OCI-LY3 (cell line): ENCODE measurements around the gene HRG.

Experiments used
- CTCF ChIP-seq: fragments of 200-600, 300-600 bp; sonication (generic); IDR thresholded peaks from 2 replicates; pipeline ENCODE4 v1.5.1; 2014; ENCODE audit warnings: antibody characterized with exemption, low read length, low read depth
- EZH2phosphoT487 ChIP-seq: fragments of 200-600 bp; shearing (Covaris generic); IDR thresholded peaks from 2 replicates; pipeline ENCODE4 v1.6.1; 2018; ENCODE audit warnings: antibody characterized with exemption, mixed run types, low read depth

- TF ChIP-seq CTCF (no peak), EZH2phosphoT487 (no peak)
Observed at GRCh38 chr3:186665625-186666188, at the start of gene HRG.
